Neural progenitor cell (in vitro differentiated cells): ENCODE results near the gene TATDN2. TPM values are rescaled to one million over a fixed set of nuclear protein-coding genes. Genes with fewer than 3 reads are reported as not detected.
"Not testable (repeated sequence)": the region's sequence is repeated elsewhere in the genome, so short reads cannot be mapped to it uniquely, and the experiment has no call there.

ENCODE experiments used
- DNase-seq: peaks from one replicate; pipeline ENCODE4 v3.0.0-alpha.2; 2016; ENCODE audit warnings: low spot score
- H2AFZ ChIP-seq: fragments of 200-600 bp; sonication (generic); replicated peaks from 2 replicates; pipeline ENCODE4 v1.6.1; 2016; ENCODE audit warnings: antibody characterized with exemption
- H3F3A ChIP-seq: fragments of 200-600 bp; sonication (generic); 2 replicates; pipeline ENCODE4 v1.6.1; 2016; ENCODE audit warnings: antibody characterized with exemption, low read depth
- H3K27ac ChIP-seq: fragments of 200-600 bp; sonication (generic); 2 replicates; pipeline ENCODE4 v1.5.1; 2016; ENCODE audit warnings: mild to moderate bottlenecking
- H3K27me3 ChIP-seq: fragments of 200-600 bp; sonication (generic); 2 replicates; pipeline ENCODE4 v1.6.1; 2016; ENCODE audit warnings: mild to moderate bottlenecking, moderate library complexity
- H3K36me3 ChIP-seq: fragments of 200-600 bp; sonication (generic); 2 replicates; pipeline ENCODE4 v1.5.1; 2016
- H3K4me1 ChIP-seq: fragments of 200-600 bp; sonication (generic); 2 replicates; pipeline ENCODE4 v1.6.1; 2016; ENCODE audit warnings: mixed run types
- H3K4me2 ChIP-seq: fragments of 200-600 bp; sonication (generic); 2 replicates; pipeline ENCODE4 v1.6.1; 2016
- H3K4me3 ChIP-seq: fragments of 200-600 bp; sonication (generic); 2 replicates; pipeline ENCODE4 v1.5.1; 2016
- H3K79me2 ChIP-seq: fragments of 200-600 bp; sonication (generic); 2 replicates; pipeline ENCODE4 v1.6.1; 2016; ENCODE audit warnings: low read depth
- H3K9ac ChIP-seq: fragments of 200-600 bp; sonication (generic); 2 replicates; pipeline ENCODE4 v1.6.1; 2016
- H3K9me3 ChIP-seq: fragments of 200-600 bp; sonication (generic); 2 replicates; pipeline ENCODE4 v1.5.1; 2016; ENCODE audit warnings: low read depth
- H4K20me1 ChIP-seq: fragments of 200-600 bp; sonication (generic); 2 replicates; pipeline ENCODE4 v1.6.1; 2016; ENCODE audit warnings: low read depth
- H3K27ac Mint-ChIP-seq: 3 replicates; pipeline ENCODE4 v1.8.0; 2021; ENCODE audit warnings: mixed read lengths
- H3K27me3 Mint-ChIP-seq: 2 replicates; pipeline ENCODE4 v1.8.0; 2022; ENCODE audit warnings: low read depth, mild to moderate bottlenecking, inconsistent platforms, moderate library complexity, mixed read lengths; ENCODE audit not compliant: insufficient read depth
- H3K36me3 Mint-ChIP-seq: 3 replicates; pipeline ENCODE4 v1.8.0; 2021; ENCODE audit warnings: mixed read lengths
- H3K4me1 Mint-ChIP-seq: 3 replicates; pipeline ENCODE4 v1.8.0; 2021; ENCODE audit warnings: mixed read lengths
- H3K4me3 Mint-ChIP-seq: 3 replicates; pipeline ENCODE4 v1.8.0; 2021; ENCODE audit warnings: mild to moderate bottlenecking, moderate library complexity, mixed read lengths
- H3K9me3 Mint-ChIP-seq: 3 replicates; pipeline ENCODE4 v1.8.0; 2020; ENCODE audit warnings: mixed read lengths
- CTCF ChIP-seq: fragments of 200-600 bp; sonication (generic); IDR thresholded peaks from 2 replicates; pipeline ENCODE4 v1.5.1; 2017; ENCODE audit warnings: antibody characterized with exemption, mild to moderate bottlenecking
- EZH2 ChIP-seq: fragments of 200-600 bp; sonication (generic); IDR thresholded peaks from 2 replicates; pipeline ENCODE4 v1.6.1; 2017; ENCODE audit warnings: antibody characterized with exemption, mild to moderate bottlenecking, moderate library complexity
- EZH2phosphoT487 ChIP-seq: fragments of 200-600 bp; sonication (generic); IDR thresholded peaks from 2 replicates; pipeline ENCODE4 v1.6.1; 2017; ENCODE audit warnings: antibody characterized with exemption
- total RNA-seq: library from RNA; depleted of rRNA; stranded (reverse); fragments of >200 nt; gene quantifications from 2 replicates; pipeline ENCODE4 v1.2.3, GENCODE V29; 2015; ENCODE audit warnings: low replicate concordance

TATDN2 gene
- total RNA-seq, 1 donor from 2014 or later = 11.7 TPM

- H3K4me3 Mint-ChIP-seq = no peak within 1 kb of the TSS
- H3K27me3 Mint-ChIP-seq = no peaks in the 10 kb centered on the region
- peaks cover 13% of the 10 kb centered on the region for H3K36me3 Mint-ChIP-seq
- no peak within 1 kb of the TSS for H3K4me3 ChIP-seq
- no peaks in the 10 kb centered on the region for H3K79me2 ChIP-seq
- no peak within 1 kb of the TSS for H3K4me2 ChIP-seq
- H3K27me3 ChIP-seq = no peaks in the 10 kb centered on the region
- H3K4me1 Mint-ChIP-seq = no peaks in the 10 kb centered on the region
- no peak for DNase-seq
- H3K9me3 ChIP-seq = no peaks in the 10 kb centered on the region
- TF ChIP-seq CTCF (no peak), EZH2phosphoT487 (no peak), EZH2 (no peak)
- no peak within 1 kb of the TSS for H3K27ac Mint-ChIP-seq
- H3F3A ChIP-seq = no peaks in the 10 kb centered on the region
- H3K36me3 ChIP-seq = no peaks in the 10 kb centered on the region
- H3K4me1 ChIP-seq = no peaks in the 10 kb centered on the region
- H3K9ac ChIP-seq = no peak within 1 kb of the TSS
- H3K27ac ChIP-seq = no peak within 1 kb of the TSS
- H2AFZ ChIP-seq = no peak within 1 kb of the TSS
- H4K20me1 ChIP-seq = no peaks in the 10 kb centered on the region
- no peaks in the 10 kb centered on the region for H3K9me3 Mint-ChIP-seq
Measured at GRCh38 chr3:10292505-10293419, 44.5 kb downstream of the TATDN2 start, which contains the start of gene GHRL. TSS of gene GHRL (minus strand) at chr3:10292947. CDS start at chr3:10290180, 2,767 bp downstream.

- Mint-ChIP-seq H3K27ac (no peak overlapping the region), H3K36me3 (peaks cover 13% of the 10 kb centered on the region), H3K27me3 (no peaks in the 10 kb centered on the region), H3K4me1 (no peaks in the 10 kb centered on the region), H3K4me3 (no peak overlapping the region), H3K9me3 (no peaks in the 10 kb centered on the region)
- Histone ChIP-seq H3K4me1 (no peaks in the 10 kb centered on the region), H3K36me3 (no peaks in the 10 kb centered on the region), H3K4me3 (no peak overlapping the region), H3K4me2 (no peak overlapping the region), H3K27me3 (no peaks in the 10 kb centered on the region), H3K79me2 (no peaks in the 10 kb centered on the region), H3K9me3 (no peaks in the 10 kb centered on the region), H2AFZ (no peak overlapping the region), H3K9ac (no peak overlapping the region), H3F3A (no peaks in the 10 kb centered on the region), H4K20me1 (no peaks in the 10 kb centered on the region), H3K27ac (no peak overlapping the region)
- DNase-seq = no peak
- no peak for TF ChIP-seq CTCF
- TF ChIP-seq EZH2 = no peak
- no peak for TF ChIP-seq EZH2phosphoT487
Measured at GRCh38 chr3:10294030-10294586, 45.8 kb downstream of the TATDN2 start.

- H3K36me3 Mint-ChIP-seq = peaks cover 24% of the 10 kb centered on the region
- H3F3A ChIP-seq, H3K79me2 ChIP-seq, DNase-seq, H3K4me3 Mint-ChIP-seq, H3K4me1 ChIP-seq, H3K4me1 Mint-ChIP-seq, H3K27me3 ChIP-seq, H4K20me1 ChIP-seq, H3K27me3 Mint-ChIP-seq, H3K4me2 ChIP-seq, H3K9me3 ChIP-seq, H2AFZ ChIP-seq, H3K4me3 ChIP-seq, H3K9me3 Mint-ChIP-seq, H3K27ac Mint-ChIP-seq, H3K9ac ChIP-seq, H3K36me3 ChIP-seq, H3K27ac ChIP-seq: not testable (repeated sequence)
Measured at GRCh38 chr3:10298064-10298463, 49.8 kb downstream of the TATDN2 start.

GRCh38 chr3:10299175-10299574 lies 50.9 kb downstream of the TATDN2 start:
- TF ChIP-seq EZH2 (no peak), EZH2phosphoT487 (no peak), CTCF (no peak)
- Histone ChIP-seq H3K36me3 (no peaks in the 10 kb centered on the region), H3F3A (no peaks in the 10 kb centered on the region), H3K27ac (no peak overlapping the region), H3K79me2 (no peaks in the 10 kb centered on the region), H3K27me3 (no peaks in the 10 kb centered on the region), H3K9me3 (no peaks in the 10 kb centered on the region), H2AFZ (no peak overlapping the region), H3K4me3 (no peak overlapping the region), H3K9ac (no peak overlapping the region), H3K4me2 (no peak overlapping the region), H4K20me1 (no peaks in the 10 kb centered on the region), H3K4me1 (no peaks in the 10 kb centered on the region)
- H3K27ac Mint-ChIP-seq = no peak overlapping the region
- H3K4me3 Mint-ChIP-seq = no peak overlapping the region
- no peaks in the 10 kb centered on the region for H3K4me1 Mint-ChIP-seq
- peaks cover 6% of the 10 kb centered on the region for H3K27me3 Mint-ChIP-seq
- H3K9me3 Mint-ChIP-seq = no peaks in the 10 kb centered on the region
- no peak for DNase-seq
- H3K36me3 Mint-ChIP-seq = peaks cover 31% of the 10 kb centered on the region
